Thyroid gland (tissue), 4 donors: ENCODE results near the gene OTOG. TPM values are rescaled to one million over a fixed set of nuclear protein-coding genes. Genes with fewer than 3 reads are reported as not detected.

ENCODE experiments used
- DNase-seq, 2 donors: peaks; one replicate each; pipeline ENCODE4 v3.0.0-alpha.2; 2019
- H3K27ac ChIP-seq, 3 donors: fragments of 200-600 bp; sonication (generic); 1 replicate in 2 of 3; 2 replicates in 1 of 3; pipeline ENCODE4 v1.5.1; 2016 to 2019; ENCODE audit warnings: mild to moderate bottlenecking in 1 of 3, moderate library complexity in 1 of 3
- H3K27me3 ChIP-seq: fragments of 200-600 bp; sonication (generic); one replicate; pipeline ENCODE4 v1.5.1; 2019
- H3K36me3 ChIP-seq, 2 donors: fragments of 200-600 bp; sonication (generic); one replicate each; pipeline ENCODE4 v1.5.1; 2016 to 2019
- H3K4me1 ChIP-seq, 2 donors: fragments of 200-600 bp; sonication (generic); one replicate each; pipeline ENCODE4 v1.5.1; 2017 to 2019
- H3K4me3 ChIP-seq, 3 donors: fragments of 200-600 bp; sonication (generic); replicated peaks in 1 of 3; 1 replicate in 2 of 3; 2 replicates in 1 of 3; pipeline ENCODE4 v1.5.1; 2016; ENCODE audit warnings: mild to moderate bottlenecking in 1 of 3
- H3K9me3 ChIP-seq: fragments of 200-600 bp; sonication (generic); one replicate; pipeline ENCODE4 v1.5.1; 2017
- CTCF ChIP-seq, 6 experiments: fragments of 200-600 bp in 3 of 6; fragments of 450-650 bp in 3 of 6; sonication (generic) in 3 of 6; IDR thresholded peaks; one replicate each; pipeline ENCODE4 v1.5.1; 2016 to 2019; ENCODE audit warnings: antibody characterized with exemption in 6 of 6, mild to moderate bottlenecking in 2 of 6, inconsistent platforms in 1 of 6, moderate library complexity in 1 of 6
- POLR2A ChIP-seq, 2 donors: fragments of 450-650 bp; IDR thresholded peaks; one replicate each; pipeline ENCODE4 v1.6.1; 2017; ENCODE audit warnings: antibody characterized with exemption in 2 of 2, mild to moderate bottlenecking in 2 of 2, moderate library complexity in 1 of 2
- WGBS, 2 donors: methylation state at CpG; one replicate each; pipeline ENCODE4 v1.1.5; 2017; 5-methylcytosine and 5-hydroxymethylcytosine counted together
- intact Hi-C: fragments of 100-400 bp; cut with DNase I; formaldehyde crosslinking; loops from one replicate; pipeline ENCODE4 v1.15.1; 2023
- total RNA-seq, 4 donors: library from RNA; depleted of rRNA; stranded (reverse); fragments of >200 nt; gene quantifications; one replicate each; pipeline ENCODE4 v1.2.3, GENCODE V29; 2016

OTOG gene
- total RNA-seq, 4 donors from 2014 or later = not detected

DNA sequence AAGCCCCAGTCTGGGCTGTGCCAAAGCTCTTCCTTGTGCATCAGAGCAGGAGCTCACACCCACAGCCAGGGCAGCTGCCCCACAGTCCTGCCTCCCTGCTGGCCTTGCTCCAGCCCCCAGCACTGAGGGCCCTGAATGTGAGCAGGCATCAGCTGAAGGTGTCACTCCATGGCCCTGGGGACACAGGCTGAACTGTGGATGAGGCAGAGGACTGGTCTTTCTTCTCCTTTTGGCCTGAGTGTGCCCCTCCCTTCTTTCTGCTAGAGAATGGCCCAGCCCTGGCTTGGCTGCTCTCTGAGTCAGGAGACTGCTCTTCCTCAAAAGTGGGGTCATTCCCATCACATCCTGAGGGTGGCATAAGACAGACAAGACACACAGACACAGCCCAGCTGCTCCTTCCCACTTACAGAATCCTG, 16.2 kb downstream of the OTOG start:
- Histone ChIP-seq H3K4me3 (no peak overlapping the region), H3K36me3 (no peaks in the 10 kb centered on the region), H3K27me3 (no peaks in the 10 kb centered on the region), H3K9me3 (no peaks in the 10 kb centered on the region), H3K27ac (no peak overlapping the region), H3K4me1 (peaks cover 0 to 10% of the 10 kb centered on the region in 2 donors)
- intact Hi-C loops = no loop called here
- no peak for TF ChIP-seq POLR2A (IDR thresholded peaks at IDR 0.05)
- no peak for TF ChIP-seq CTCF (IDR thresholded peaks at IDR 0.05)
- peak; percentile 81 to 87 for DNase-seq

DNA sequence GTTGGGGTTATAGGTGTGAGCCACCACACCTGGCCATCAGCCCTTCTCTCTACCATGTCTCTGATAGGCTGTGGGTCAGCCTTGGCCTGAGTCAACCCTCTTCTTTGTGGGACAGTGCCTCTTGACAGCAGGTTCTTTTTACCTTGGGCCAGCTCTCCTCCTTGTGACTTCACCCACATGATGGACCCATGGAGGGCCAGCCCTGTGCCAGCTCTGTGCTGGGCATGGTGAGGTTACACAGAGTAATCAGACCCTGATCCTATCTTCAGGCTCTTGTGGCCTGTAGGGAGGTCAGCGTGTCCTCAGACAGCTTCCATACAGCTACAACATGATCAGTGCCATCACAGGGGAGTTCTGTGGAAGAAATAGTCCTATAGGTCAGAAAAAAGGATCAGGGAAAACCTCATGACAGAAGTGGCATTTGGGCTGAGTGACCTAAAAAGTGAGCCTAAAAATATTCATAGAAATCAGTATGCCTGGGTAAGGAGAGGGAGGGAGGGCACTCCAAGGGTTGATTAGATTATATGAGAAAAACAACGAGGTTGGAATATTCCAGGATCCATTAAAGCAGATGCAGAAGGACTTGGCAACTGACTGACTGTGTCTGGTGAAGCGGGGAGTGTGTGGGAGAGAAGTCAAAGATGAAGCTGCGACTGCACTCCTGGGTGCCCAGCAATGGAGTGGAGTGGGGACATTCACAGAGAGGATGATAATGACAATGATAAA, 17.1 kb downstream of the OTOG start:
- Histone ChIP-seq H3K27me3 (no peaks in the 10 kb centered on the region), H3K36me3 (no peaks in the 10 kb centered on the region), H3K4me1 (peaks cover 0 to 10% of the 10 kb centered on the region in 2 donors), H3K4me3 (no peak overlapping the region), H3K9me3 (no peaks in the 10 kb centered on the region), H3K27ac (no peak overlapping the region)
- intact Hi-C loops = no loop called here
- TF ChIP-seq CTCF (IDR thresholded peaks at IDR 0.05) (no peak), POLR2A (IDR thresholded peaks at IDR 0.05) (no peak)
- 84 to 85% methylated on average over 4 of the region's 4 CpGs for WGBS, 2 donors
- DNase-seq = no peak

- no peaks in the 10 kb centered on the region for H3K36me3 ChIP-seq
- WGBS, 2 donors = 61 to 62% methylated on average over 2 of the region's 2 CpGs
- TF ChIP-seq POLR2A (IDR thresholded peaks at IDR 0.05) (no peak), CTCF (IDR thresholded peaks at IDR 0.05) (peak in 1 of 6 experiments; percentile 9)
Measured at GRCh38 chr11:17564687-17565042, 17.6 kb downstream of the OTOG start.

GRCh38 chr11:17568944-17569343, 21.9 kb downstream of the OTOG start:
- 92 to 98% methylated on average over 3 to 4 of the region's 4 CpGs for WGBS, 2 donors
- Histone ChIP-seq H3K27me3 (no peaks in the 10 kb centered on the region), H3K4me3 (no peak overlapping the region), H3K36me3 (no peaks in the 10 kb centered on the region), H3K4me1 (no peaks in the 10 kb centered on the region), H3K27ac (no peak overlapping the region), H3K9me3 (no peaks in the 10 kb centered on the region)
- no peak for DNase-seq
- no peak for TF ChIP-seq CTCF (IDR thresholded peaks at IDR 0.05)
- no peak for TF ChIP-seq POLR2A (IDR thresholded peaks at IDR 0.05)
- intact Hi-C loops = no loop called here

More at GRCh38 chr11:17564687-17565042, 17.6 kb downstream of the OTOG start:
- no peak overlapping the region for H3K4me3 ChIP-seq
- H3K27me3 ChIP-seq = no peaks in the 10 kb centered on the region
- no peak for DNase-seq
- no peaks in the 10 kb centered on the region for H3K9me3 ChIP-seq
- H3K27ac ChIP-seq = no peak overlapping the region
- intact Hi-C loops = no loop called here
- peaks cover 0 to 10% of the 10 kb centered on the region in 2 donors for H3K4me1 ChIP-seq

- H3K27me3 ChIP-seq = no peaks in the 10 kb centered on the region
- intact Hi-C loops = no loop called here
- TF ChIP-seq CTCF (IDR thresholded peaks at IDR 0.05) (no peak), POLR2A (IDR thresholded peaks at IDR 0.05) (no peak)
- no peak for DNase-seq
- no peak overlapping the region for H3K4me3 ChIP-seq
- H3K9me3 ChIP-seq = no peaks in the 10 kb centered on the region
- WGBS, 2 donors = 88 to 91% methylated on average over 19 to 20 of the region's 23 CpGs
- no peaks in the 10 kb centered on the region for H3K36me3 ChIP-seq
- no peak overlapping the region for H3K27ac ChIP-seq
- no peaks in the 10 kb centered on the region for H3K4me1 ChIP-seq
Measured at GRCh38 chr11:17570034-17570433, 23.0 kb downstream of the OTOG start.
